DOHH2 (cell line): Measurements from ENCODE around the gene SHLD1.

ENCODE experiments used
- H3F3A ChIP-seq: fragments of 200-600 bp; sonication (generic), shearing (Covaris generic); 2 replicates; pipeline ENCODE4 v1.6.0; 2016; ENCODE audit warnings: antibody characterized with exemption, mild to moderate bottlenecking; ENCODE audit not compliant: control insufficient read depth, insufficient read depth
- H3K27ac ChIP-seq: fragments of 200-600 bp; sonication (generic); 2 replicates; pipeline ENCODE4 v1.5.1; 2014; ENCODE audit warnings: low read depth, mild to moderate bottlenecking, low read length, moderate library complexity
- H3K27me3 ChIP-seq: fragments of 200-600 bp; sonication (generic); 2 replicates; pipeline ENCODE4 v1.6.1; 2014; ENCODE audit warnings: mild to moderate bottlenecking, low read length, mixed read lengths; ENCODE audit not compliant: control insufficient read depth
- H3K36me3 ChIP-seq: fragments of 200-600 bp; sonication (generic); 2 replicates; pipeline ENCODE4 v1.6.1; 2014; ENCODE audit warnings: mild to moderate bottlenecking, low read length, moderate library complexity, mixed read lengths; ENCODE audit not compliant: control insufficient read depth
- H3K4me1 ChIP-seq: fragments of 200-600 bp; sonication (generic); 2 replicates; pipeline ENCODE4 v1.6.1; 2014; ENCODE audit warnings: mild to moderate bottlenecking, low read length, mixed read lengths; ENCODE audit not compliant: control insufficient read depth
- H3K4me2 ChIP-seq: fragments of 200-600 bp; sonication (generic); 2 replicates; pipeline ENCODE4 v1.6.0; 2014; ENCODE audit warnings: mild to moderate bottlenecking, low read length, moderate library complexity
- H3K4me3 ChIP-seq: fragments of 200-600 bp; sonication (generic); 2 replicates; pipeline ENCODE4 v1.5.1; 2014; ENCODE audit warnings: mild to moderate bottlenecking, low read length, mixed read lengths
- H3K79me2 ChIP-seq: fragments of 200-600 bp; sonication (generic); 2 replicates; pipeline ENCODE4 v1.6.1; 2014; ENCODE audit warnings: mild to moderate bottlenecking, low read length, mixed read lengths; ENCODE audit not compliant: control insufficient read depth
- H3K9me2 ChIP-seq: fragments of 200-600 bp; sonication (generic); replicated peaks from 2 replicates; pipeline ENCODE4 v1.6.1; 2014; ENCODE audit warnings: mild to moderate bottlenecking, low read length, mixed read lengths; ENCODE audit not compliant: control insufficient read depth
- H3K9me3 ChIP-seq: fragments of 200-600 bp; sonication (generic); 2 replicates; pipeline ENCODE4 v1.6.1; 2014; ENCODE audit warnings: antibody characterized with exemption, low read length, mixed read lengths; ENCODE audit not compliant: control insufficient read depth, insufficient read depth
- H4K20me1 ChIP-seq: fragments of 200-600 bp; sonication (generic); 2 replicates; pipeline ENCODE4 v1.6.0; 2014; ENCODE audit warnings: low read depth, mild to moderate bottlenecking, antibody characterized with exemption, low read length, moderate library complexity; ENCODE audit not compliant: control insufficient read depth, insufficient read depth
- EZH2phosphoT487 ChIP-seq: fragments of 200-600 bp; sonication (generic); IDR thresholded peaks from 2 replicates; pipeline ENCODE4 v1.6.1; 2017; ENCODE audit warnings: borderline replicate concordance, mild to moderate bottlenecking, antibody characterized with exemption, low read length, moderate library complexity, mixed read lengths
- TF ChIP-seq, protein P1 (sequence below): fragments of 200-600 bp; sonication (generic); IDR thresholded peaks from one replicate; pipeline ENCODE4 v1.5.1; 2014; ENCODE audit warnings: antibody characterized with exemption, mild to moderate bottlenecking, low read depth, low read length; ENCODE audit not compliant: poor library complexity, severe bottlenecking

SHLD1 gene

DNA sequence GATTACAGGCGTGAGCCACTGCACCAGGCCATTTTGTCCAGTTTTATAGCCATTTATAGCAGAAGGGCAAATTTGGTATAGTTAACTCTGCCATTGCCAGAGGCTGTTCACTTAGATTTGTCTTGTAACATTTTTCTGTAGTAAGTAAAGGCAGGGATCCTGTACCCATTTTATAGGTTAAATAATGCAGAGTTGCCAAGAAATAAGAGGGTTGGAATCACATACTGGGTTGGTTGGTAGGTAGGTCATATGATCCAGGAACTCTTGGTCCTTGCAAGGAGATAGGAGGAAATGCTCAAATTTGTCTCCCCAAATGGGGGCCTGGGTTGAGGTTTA is 68.1 kb downstream of the SHLD1 start:
- Histone ChIP-seq H3K9me2 (no peaks in the 10 kb centered on the region), H4K20me1 (no peaks in the 10 kb centered on the region), H3F3A (peaks cover 5% of the 10 kb centered on the region; the same call in 1 of the 2 replicates), H3K4me1 (peaks cover 47% of the 10 kb centered on the region), H3K79me2 (peaks cover 8% of the 10 kb centered on the region; the same call in 1 of the 2 replicates), H3K4me2 (no peak overlapping the region), H3K36me3 (peaks cover 7% of the 10 kb centered on the region; the same call in 1 of the 2 replicates), H3K27ac (no peak overlapping the region), H3K27me3 (no peaks in the 10 kb centered on the region), H3K4me3 (no peak overlapping the region), H3K9me3 (no peaks in the 10 kb centered on the region)
- no peak for TF ChIP-seq EZH2phosphoT487
- TF ChIP-seq, protein P1, sequence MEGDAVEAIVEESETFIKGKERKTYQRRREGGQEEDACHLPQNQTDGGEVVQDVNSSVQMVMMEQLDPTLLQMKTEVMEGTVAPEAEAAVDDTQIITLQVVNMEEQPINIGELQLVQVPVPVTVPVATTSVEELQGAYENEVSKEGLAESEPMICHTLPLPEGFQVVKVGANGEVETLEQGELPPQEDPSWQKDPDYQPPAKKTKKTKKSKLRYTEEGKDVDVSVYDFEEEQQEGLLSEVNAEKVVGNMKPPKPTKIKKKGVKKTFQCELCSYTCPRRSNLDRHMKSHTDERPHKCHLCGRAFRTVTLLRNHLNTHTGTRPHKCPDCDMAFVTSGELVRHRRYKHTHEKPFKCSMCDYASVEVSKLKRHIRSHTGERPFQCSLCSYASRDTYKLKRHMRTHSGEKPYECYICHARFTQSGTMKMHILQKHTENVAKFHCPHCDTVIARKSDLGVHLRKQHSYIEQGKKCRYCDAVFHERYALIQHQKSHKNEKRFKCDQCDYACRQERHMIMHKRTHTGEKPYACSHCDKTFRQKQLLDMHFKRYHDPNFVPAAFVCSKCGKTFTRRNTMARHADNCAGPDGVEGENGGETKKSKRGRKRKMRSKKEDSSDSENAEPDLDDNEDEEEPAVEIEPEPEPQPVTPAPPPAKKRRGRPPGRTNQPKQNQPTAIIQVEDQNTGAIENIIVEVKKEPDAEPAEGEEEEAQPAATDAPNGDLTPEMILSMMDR: no peak

DNA sequence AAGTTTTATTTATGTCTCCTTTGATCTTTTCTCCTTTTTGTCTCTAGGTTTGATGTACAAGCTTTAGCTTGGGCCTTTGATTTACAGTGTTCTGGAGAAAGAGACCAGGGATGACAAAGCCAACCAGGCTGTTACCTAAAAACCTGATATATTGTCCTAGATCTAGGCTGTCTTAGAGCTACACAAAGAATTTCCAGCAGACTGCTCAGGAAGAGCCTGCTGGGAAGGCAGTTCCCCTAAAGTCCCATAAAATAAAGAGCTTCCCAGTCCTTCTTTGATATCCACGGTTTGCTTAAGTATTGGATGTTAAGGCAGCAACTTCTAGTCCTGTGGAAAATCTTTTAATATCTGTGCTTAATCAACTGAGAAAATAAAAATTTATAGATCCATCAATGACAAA is 70.5 kb downstream of the SHLD1 start:
- no peak overlapping the region for H3K27ac ChIP-seq
- peaks cover 7% of the 10 kb centered on the region; the same call in 1 of the 2 replicates for H3K36me3 ChIP-seq
- H3K4me2 ChIP-seq: no peak overlapping the region
- no peaks in the 10 kb centered on the region for H4K20me1 ChIP-seq
- no peaks in the 10 kb centered on the region for H3K27me3 ChIP-seq
- H3K9me2 ChIP-seq: no peaks in the 10 kb centered on the region
- no peaks in the 10 kb centered on the region for H3K9me3 ChIP-seq
- TF ChIP-seq, protein P1: no peak
- no peak for TF ChIP-seq EZH2phosphoT487
- peaks cover 5% of the 10 kb centered on the region; the same call in 1 of the 2 replicates for H3F3A ChIP-seq
- H3K79me2 ChIP-seq: peaks cover 8% of the 10 kb centered on the region; the same call in 1 of the 2 replicates
- no peak overlapping the region for H3K4me3 ChIP-seq
- H3K4me1 ChIP-seq: peaks cover 40% of the 10 kb centered on the region

DNA sequence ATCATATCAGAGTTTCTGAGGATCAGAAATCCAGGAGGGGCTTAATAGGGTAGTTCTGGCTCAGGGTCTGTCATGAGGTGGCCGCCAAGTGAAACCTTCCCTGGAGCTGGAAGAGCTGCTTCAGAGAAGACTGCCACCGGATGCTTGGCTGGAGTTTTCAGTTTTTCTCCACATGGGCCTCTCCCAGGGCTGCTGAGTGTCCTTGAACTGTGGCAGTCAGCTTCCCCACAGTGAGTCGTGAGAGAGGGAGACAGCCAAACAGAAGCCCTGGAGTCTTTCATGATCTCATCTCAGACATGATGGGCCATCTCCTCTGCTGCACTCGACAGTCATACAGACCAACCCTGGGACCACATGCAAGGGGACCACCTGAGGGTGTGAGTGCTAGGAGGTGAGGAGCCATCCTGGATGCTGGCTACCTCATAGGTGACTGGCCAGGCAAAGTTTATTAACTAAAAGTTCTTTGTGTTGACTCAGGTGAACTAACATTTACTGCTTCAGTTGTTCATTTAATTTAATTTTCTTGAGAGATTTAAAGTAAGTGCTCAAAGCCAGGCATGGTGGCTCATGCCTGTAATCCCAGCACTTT is 71.5 kb downstream of the SHLD1 start:
- H3K36me3 ChIP-seq: peaks cover 7% of the 10 kb centered on the region; the same call in 1 of the 2 replicates
- H4K20me1 ChIP-seq: no peaks in the 10 kb centered on the region
- no peak overlapping the region for H3K4me3 ChIP-seq
- no peak for TF ChIP-seq EZH2phosphoT487
- TF ChIP-seq, protein P1: no peak
- no peak overlapping the region for H3K4me2 ChIP-seq
- no peaks in the 10 kb centered on the region for H3K9me2 ChIP-seq
- peaks cover 8% of the 10 kb centered on the region; the same call in 1 of the 2 replicates for H3K79me2 ChIP-seq
- H3K27me3 ChIP-seq: no peaks in the 10 kb centered on the region
- H3F3A ChIP-seq: no peaks in the 10 kb centered on the region
- H3K9me3 ChIP-seq: no peaks in the 10 kb centered on the region
- H3K27ac ChIP-seq: no peak overlapping the region
- H3K4me1 ChIP-seq: peaks cover 37% of the 10 kb centered on the region

DNA sequence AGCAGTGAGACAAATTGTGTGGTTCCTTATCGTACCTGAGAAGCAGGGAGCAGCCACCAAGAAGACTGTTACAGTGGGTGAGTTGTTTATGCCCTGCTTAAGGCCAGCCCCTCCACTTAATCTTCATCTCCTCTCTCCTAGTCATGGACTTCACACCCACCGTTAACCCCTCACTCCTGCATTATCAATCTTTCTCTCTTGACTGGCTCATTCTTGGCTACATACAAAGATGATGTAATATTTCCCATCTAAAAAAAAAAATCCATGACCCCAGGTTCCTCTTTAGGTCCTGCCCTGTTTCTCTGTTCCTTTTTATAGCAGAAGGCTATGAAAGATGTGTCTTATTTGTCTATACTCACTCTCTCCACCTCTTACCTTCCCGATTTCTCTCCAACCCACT is 72.4 kb downstream of the SHLD1 start:
- H3K9me2 ChIP-seq: no peaks in the 10 kb centered on the region
- H3K27me3 ChIP-seq: no peaks in the 10 kb centered on the region
- H4K20me1 ChIP-seq: no peaks in the 10 kb centered on the region
- TF ChIP-seq, protein P1: no peak
- no peak for TF ChIP-seq EZH2phosphoT487
- H3K27ac ChIP-seq: no peak overlapping the region
- H3K36me3 ChIP-seq: peaks cover 7% of the 10 kb centered on the region; the same call in 1 of the 2 replicates
- no peaks in the 10 kb centered on the region for H3F3A ChIP-seq
- no peaks in the 10 kb centered on the region for H3K9me3 ChIP-seq
- no peak overlapping the region for H3K4me3 ChIP-seq
- H3K4me1 ChIP-seq: peaks cover 31% of the 10 kb centered on the region
- H3K4me2 ChIP-seq: peak overlapping the region; percentile 42
- H3K79me2 ChIP-seq: peaks cover 8% of the 10 kb centered on the region; the same call in 1 of the 2 replicates
